RPMI8226 (cell line): ENCODE data around the gene DDHD1.
"Not testable (repeated sequence)": the region's sequence is repeated elsewhere in the genome, so short reads cannot be mapped to it uniquely, and the experiment has no call there.

Source experiments
- DNase-seq: peaks from one replicate; pipeline ENCODE4 v3.0.0-alpha.2; 2015

The DDHD1 gene

DNA sequence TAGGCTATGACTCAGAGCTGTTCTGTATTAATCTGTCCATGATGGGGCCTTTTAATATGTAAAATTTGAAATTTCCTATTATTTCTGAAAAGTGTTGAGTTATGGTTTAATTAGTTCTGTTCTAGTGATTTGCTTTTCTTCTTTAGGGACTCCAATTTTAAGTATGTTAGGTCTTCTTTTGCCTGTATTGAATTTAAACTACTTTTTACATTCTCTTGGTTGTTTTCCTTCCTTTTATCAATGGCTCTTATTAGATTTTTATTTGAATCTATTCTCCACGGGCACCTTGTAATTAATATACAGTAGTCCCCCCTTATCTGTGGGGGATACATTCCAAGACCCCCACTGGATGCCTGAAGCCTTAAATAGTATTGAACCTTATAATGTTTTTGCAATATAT, 46.4 kb downstream of the DDHD1 start:
- DNase-seq: no peak

DNA sequence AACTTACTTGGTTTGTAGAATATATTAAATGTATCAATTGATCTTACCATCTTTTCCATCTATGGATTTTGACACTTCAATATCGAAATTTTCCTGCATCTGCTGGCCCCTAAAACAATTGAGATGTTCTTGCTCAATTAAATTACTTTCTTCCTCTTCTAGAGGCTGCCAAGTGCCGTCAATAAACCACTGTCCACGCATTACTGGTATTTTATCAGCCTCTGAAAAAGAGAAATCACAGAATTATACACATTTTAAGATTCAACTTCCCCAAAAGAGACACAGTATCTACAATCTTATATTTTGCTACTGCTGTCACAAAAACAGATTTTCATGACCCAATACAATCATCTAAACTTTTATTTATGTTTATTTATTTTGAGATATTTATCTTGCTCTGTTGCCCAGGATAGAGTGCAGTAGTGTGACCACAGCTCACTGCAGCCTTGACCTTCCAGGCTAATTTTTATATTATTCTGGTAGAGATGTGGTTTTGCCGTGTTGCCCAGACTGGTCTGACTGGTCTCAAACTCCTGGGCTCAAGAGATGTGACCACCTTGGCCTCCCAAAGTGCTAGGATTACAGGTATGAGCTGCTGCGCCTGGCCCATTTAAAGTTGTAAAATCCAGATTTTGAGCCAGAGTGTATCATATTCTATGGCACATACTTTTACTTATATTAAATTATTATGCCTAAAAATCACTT, 49.3 kb downstream of the DDHD1 start:
- no peak for DNase-seq

DNA sequence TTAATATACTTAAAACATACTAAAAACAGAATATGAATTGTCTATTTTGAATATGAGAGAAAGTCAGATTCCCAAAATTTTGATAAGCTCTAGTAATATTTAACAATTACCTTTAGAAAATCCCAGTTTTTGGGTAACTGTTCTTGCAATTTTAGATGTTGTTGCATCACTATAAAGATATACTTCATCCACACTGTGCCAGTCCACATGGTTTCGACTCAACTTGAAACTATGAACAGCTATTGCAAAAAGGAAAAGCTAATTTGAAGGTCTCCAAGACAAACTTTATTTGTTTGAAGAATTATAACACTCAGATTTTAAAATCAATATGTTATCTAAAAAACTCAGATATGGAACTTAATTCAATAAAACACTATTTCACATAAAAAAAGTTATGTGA, 59.9 kb downstream of the DDHD1 start:
- no peak for DNase-seq

DNA sequence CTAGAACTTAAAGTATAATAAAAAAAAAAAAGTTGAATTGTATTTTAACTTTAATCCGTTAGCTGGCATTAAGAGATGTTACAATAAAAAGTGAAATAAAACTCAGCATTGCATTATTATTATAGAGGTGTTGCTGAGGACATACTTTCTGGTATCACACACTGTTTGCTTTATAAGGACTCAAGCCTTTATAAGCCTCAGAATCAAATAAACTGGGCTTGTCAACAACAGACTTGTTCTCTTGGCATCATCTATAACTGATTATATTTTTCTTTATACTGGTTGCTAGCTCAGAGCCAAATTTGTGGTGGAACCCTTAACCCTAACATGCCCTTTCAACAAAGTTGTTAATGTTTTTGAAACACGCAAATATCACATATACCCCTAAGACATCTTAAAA, 62.3 kb downstream of the DDHD1 start:
- DNase-seq: no peak

DNA sequence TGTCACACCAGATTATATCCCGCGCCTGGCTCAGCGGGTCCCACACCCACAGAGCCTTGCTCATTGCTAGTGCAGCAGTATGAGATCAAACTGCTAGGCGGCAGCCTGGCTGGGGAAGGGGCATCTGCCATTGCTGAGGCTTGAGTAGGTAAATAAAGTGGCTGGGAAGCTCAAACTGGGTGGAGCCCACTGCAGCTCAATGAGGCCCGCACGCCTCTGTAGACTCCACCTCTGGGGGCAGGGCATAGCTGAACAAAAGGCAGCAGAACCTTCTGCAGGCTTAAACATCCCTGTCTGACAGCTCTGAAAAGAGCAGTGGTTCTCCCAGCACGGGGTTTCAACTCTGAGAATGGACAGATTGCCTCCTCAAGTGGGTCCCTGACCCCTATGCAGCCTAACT, 68.2 kb downstream of the DDHD1 start:
- not testable (repeated sequence) for DNase-seq

DNA sequence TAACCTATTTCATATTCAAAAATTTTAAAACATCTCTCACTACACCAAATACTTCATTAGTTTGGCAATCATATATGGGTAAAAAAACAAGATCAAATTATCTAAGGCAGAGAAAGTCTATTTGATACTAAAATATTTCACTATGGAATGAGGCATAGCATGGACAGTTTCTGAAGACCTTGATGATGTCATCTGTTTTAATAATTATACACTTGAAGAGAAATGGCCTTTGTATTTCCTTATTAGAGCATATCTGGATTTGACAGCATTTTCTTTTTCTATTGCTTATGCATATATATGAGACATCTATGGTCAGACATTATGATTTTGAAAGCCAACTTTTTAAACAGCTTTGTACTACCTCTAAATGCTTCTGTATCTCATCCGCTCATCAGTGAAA, 88.6 kb downstream of the DDHD1 start:
- DNase-seq: no peak

DNA sequence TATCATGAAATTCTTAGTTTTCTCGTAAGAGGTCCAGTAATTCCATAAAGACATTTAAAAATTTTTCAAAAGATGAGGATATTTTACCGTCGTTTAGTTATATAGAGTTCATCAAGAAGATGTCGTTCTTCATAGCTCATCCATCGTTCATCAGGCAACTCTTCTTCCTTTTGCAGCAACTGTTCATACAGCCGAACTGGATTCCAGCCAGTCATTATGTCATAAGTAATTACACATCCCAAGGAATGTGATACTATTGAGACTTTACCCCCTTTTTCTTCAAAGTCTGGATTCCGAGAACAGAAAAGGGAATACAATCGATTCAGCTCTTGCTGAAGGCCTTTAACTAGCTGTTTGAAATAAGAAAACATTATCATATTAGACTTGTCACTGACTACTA, 90.3 kb downstream of the DDHD1 start:
- no peak for DNase-seq

DNA sequence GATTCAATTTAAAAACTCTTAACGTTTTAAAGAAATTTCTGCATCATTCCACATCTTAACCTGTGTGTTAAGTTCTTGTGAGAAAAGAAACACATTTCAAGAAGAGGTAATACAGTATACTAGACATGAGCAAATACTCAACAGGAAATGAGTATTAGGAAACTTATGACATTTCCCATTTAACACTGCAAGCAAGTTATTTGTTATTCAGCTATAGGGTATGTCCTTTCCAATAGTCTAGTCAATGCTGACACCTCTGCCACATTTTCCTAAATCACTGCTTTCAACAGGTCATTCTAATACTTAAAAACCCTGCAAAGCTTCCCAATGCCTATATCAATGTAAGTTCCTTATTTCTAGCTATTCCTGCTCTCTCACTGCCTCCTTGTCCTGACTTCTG, 93.1 kb downstream of the DDHD1 start:
- DNase-seq: no peak

DNA sequence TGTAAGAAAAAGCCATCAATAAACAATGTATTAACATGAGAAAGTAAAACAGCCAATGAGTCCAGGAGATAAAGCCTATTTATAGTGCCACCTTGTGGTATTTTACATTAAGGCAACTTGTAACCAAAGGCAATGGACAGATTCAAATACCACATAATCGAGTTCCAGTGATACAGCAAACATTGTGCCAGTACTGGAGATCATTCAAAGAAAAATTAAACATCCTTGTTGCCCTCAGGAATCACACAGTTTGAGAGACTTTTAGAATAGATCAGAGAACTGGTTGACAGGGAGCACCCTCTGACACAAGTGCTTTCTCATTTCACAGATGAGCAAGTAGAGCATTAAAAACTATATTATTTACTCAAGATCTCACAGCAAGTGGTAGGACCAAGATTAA, 98.1 kb downstream of the DDHD1 start:
- peak; percentile 24 for DNase-seq

DNA sequence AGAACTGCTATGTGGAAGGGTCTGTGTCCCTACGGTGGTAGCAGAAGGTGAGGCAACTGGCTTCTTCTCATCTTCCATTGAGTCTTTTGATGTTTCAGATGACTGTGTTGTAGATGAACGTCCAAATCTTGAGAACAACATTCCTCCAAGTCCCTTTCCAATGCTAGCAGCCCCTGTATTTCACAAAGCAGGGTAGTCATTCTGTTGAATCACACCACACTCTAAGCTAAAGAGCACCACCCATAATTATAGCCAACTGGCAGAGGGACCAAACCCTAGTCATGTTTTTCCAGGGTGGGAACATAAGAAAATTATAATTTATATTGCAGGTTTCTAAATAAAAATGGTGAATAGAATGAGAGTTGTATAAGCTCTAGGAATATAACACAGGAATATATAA, 98.7 kb downstream of the DDHD1 start:
- no peak for DNase-seq

DNA sequence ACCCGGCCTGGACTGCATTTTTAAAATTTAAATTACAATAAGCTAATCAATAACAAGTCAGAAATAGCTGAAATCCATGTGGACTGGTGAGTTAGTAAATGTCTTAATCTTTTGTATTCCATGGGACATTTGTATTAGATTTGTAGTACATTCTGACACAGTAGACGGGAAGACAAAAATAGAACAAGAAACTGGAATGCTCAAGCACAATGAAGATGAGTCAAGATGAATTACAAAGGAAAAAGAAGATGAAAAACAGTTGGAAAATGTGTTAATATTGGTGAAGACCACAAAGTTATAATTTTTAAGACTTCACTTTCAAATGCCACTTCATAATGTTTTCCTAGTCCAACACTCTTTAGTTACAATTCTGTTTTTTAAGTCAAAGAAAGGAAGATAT, 104.5 kb downstream of the DDHD1 start:
- no peak for DNase-seq

DNA sequence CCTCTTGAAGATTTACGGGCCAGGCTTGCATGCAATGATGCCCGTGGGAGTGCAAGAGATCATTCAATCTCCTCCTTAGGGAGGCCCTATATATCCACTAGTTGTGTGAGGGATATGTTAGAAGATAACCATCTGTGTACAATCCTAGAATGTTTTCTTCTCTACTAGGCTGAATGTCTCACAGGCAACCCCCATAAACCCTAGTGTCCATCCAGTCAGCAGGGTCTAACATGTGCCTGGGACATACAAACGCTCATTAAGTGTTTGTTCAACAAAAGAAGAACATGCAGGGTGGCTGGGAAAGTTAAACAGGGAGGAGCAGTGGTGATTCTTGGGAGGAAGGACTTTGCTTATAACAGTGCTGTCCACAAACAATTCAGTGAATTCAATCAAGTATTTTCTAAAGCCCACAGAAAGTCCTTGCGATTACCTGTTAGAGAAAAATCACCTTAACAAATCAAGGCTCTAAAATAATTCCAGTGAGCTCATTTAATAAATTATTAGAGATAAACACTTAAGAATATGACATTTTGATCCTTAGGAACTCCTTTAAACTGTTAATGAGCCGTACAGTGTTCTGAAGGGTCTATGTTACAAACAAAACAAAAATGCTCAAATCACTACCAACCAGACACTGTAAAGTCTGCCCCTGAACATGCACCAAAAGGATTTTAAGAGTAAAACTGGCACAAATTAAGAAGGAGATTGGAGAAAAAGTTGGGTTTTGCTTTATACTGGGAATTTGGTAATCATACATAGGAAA, 105.6 kb downstream of the DDHD1 start:
- no peak for DNase-seq

DNA sequence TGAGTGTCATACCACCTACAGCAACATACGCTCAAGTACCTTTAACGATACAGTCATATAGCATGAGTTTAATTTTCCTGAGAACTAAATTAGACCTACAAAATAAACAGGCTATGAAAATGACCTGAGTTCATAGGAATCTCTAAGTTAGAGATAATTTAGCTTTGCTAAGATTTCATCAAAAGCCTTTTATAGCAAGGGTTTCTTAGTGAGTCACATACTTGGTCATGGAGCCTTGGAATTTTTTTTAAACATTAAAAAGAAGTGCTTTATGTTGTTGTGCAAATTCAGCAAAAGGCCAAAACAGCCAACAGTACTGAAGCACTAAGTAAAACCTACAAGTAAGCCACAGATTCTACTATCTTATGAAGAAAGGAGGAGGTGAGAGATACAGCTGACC, 108.6 kb downstream of the DDHD1 start:
- no peak for DNase-seq

DNA sequence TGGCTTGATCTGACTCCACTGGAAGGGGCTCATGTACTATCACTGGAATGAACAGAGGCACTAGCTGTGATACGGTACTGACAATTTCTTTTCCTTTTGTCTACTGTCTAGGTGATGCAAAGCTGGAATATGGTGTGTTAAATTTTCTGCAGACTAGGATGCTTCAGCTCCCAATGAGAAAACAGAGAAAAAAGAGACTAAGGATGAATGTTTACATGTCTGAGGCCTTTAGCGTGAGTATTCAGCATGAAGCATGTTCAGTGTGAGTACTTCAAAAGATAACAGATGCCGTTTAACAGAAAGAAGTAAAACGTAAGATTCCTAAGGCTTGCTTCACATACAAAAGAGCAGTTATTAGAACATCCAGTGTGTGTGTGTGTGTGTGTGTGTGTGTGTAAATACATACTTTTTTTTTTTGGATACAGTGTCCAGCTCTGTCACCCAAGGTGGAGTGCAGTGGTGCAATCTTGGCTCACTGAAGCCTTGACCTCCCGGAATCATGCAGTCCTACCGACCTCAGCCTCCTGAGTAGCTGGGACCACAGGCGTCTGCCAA, 110.0 kb downstream of the DDHD1 start:
- no peak for DNase-seq

DNA sequence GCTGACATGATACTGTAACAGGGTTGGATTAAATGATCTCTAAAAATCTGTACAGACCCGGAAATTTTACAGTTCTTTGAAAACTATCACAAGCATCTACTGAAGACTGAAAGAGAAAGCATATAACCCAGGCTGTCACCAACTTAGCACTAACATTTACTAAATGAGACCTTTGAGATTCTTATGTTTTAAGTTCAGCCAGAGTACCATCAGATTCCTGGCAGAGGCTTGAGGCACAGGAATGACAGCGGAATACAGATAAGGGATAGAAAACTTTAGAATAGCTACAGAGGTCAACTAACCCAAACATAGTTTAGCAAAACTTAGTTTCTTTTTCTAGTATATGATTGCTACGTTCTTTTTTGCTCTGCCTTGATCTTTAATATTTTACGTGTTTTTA, 110.6 kb downstream of the DDHD1 start:
- DNase-seq: no peak

DNA sequence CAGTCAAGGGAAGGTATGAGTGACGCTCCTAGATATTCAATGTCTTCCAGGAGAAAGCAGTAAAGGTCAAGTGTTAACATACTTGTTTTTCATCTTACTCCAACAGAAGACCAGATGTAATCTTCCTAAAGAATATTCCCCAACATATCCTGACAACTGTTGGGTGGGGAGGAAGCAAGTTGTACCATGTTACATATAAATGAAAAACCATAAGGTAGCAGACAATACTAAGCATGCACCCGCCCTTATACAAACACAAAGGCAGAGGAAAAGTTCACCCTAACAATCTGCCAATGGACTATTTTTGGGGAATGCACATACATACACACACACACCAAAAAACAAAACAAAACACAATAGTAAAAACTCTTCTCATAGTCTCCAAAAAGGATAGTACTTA, 112.1 kb downstream of the DDHD1 start:
- DNase-seq: no peak

DNA sequence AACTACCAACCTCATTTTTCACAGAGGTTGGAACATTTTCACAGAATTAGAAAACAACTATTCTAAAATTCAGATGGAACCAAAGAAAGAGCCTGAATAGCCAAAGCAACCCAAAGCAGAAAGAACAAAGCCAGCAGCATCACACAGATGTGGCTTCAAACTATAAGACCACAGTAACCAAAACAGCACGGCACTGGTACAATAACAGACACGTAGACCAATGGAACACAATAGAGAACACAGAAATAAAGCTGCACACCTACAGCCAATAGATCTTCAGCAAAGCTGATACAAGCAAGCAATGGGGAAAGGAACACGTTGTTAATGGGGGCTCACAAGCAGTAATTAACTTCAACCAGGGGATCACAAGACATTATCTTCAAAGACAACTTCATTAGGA, 114.5 kb downstream of the DDHD1 start:
- no peak for DNase-seq

DNA sequence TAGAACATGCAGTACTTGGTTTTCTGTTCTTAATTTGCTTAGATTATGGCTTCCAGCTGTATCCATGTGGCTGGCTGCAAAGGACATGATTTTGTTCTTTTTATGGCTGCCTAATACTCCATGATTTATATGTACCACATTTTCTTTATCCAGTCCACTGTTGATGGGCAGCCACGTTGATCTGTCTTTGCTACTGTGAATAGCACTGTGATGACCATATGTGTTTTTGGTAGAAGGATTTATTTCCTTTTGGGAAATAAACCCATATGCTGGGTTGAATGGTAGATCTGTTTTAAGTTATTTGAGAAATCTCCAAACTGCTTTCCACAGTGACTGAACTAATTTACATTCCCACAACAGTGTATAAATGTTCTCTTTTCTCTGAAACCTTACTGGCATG, 116.1 kb downstream of the DDHD1 start:
- no peak for DNase-seq

DNA sequence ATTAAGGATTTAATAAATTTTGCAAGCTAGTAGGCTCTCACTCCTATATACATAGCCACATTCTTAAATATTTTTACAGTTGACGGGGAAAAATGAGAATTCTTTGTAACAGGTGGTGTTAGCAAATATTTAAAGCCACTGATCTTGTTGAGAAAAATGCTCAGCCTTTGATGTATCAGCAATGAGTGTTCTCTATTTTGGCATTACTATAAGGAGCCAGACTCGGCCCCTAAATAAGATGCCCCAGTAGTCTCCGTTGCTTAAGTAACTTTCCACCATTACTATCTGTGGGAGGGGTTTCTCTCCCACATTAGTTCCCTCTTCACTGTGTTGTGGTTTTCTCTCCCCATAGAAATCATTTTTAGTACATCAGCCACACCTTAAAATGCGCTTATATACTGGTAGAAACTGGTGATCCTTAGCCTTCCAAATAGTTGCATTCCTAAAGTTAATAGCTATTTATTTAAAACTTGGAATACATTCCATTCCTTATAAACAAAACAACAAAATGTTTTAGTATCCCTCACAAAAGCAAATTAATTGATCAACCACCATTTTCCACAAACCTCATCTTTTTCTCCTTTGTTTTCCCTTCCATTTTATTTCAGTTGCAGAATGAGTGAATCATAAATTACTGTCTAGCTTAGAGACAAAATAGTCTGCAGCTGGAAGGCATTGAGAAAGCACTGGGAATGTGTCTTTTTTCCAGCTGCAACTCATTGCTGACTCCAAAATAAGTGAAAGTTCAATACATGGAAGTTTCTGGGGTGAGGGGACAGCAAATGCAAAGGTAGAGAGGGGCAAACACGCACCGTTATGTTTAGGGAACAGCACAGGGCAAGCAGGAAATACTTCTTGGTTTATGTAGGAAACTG, 117.5 kb downstream of the DDHD1 start:
- no peak for DNase-seq

DNA sequence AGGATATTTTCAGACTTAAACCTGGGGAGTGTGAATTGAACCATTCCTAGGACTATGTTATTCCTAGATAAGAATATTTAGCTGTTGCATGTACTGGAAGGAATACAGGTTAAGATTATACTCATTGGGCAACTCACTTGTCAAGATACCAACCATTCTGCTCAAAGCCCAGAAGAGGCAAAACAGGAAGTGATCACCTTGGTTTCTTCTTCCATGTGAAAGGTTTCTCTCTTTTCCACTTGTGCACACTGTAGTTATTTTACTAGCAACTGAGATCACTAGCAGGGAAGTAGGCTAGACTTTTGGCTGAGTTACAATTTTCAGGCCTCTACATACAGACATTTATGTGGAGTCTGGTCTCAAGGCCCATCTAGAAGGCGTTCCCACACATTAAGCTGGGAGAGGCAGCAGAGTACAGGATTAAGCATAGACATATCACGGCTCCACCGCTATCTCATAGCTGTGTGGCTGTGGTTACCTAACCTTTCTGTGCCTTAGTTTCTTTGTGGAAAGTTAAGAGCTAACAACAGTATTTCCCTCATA, 118.4 kb downstream of the DDHD1 start:
- no peak for DNase-seq

DNA sequence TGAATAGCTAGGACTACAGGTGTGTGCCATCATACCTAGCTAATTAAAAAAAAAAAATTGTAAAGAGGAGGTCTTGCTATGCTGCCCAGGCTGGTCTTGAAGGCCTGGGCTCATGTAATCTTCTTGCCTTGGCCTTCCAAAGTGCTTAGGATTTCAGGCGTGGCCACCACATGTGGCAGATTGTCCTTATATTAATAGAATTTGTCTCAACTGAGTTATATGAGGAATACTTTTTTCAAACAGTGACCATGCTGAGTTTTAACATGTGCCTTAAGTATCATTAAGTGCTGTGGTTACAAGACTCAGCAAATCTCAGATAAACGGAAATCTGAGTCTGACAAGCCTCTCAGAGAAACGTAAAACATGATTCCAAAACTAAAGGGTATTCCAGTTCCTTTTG, 119.1 kb downstream of the DDHD1 start:
- DNase-seq: no peak

DNA sequence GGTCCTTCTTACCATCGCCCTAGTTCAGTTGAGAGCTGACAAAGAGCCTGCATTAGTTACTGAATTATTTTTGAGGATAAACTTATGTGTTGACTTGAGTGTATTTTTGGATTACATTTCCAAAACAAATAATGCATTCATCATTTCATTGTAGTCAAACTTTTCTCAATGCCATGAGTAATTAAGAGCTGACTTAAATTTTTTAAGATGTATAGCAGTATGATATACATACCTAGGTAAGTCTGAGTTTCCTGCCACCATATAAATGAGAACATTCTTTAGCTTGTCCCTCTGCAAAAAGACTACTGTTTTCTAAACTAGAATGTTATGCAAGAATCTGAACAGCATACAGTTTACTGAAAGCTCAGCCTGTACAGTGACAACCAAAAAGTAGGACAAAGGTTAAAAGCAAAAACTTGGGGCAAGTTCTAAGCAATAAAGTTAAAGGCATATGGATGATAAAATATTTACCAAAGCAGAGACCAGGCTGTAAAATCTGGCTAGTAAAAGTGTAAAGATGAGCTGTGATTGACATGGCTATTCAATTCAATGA, 120.2 kb downstream of the DDHD1 start:
- no peak for DNase-seq
